IMR-90 (cell line): Measurements from ENCODE around the gene KCNK10. TPM values are rescaled to one million over a fixed set of nuclear protein-coding genes. Genes with fewer than 3 reads are reported as not detected.

ENCODE experiments used
- ATAC-seq: fragments of 200-7000 bp; cut with Tn5 transposase; 2 replicates; pipeline ENCODE4 v1.9.1; 2020; ENCODE audit warnings: low read depth, mild to moderate bottlenecking, moderate library complexity
- BruUV-seq: library from RNA; stranded (reverse); fragments of 400-500 nt; replicated peaks from 2 replicates; lab custom pipeline; 2021; lab: Mats Ljungman, UMichigan
- CTCF ChIA-PET: fragments of 300-600 bp; formaldehyde crosslinking; extraction: SDS; loops from one replicate; lab custom pipeline; 2021; ENCODE audit warnings: antibody characterized with exemption; lab: Yijun Ruan, JAX
- POLR2A ChIA-PET: fragments of 300-600 bp; sonication (Branson Sonifier 250); formaldehyde crosslinking; loops from one replicate; lab custom pipeline; 2022; ENCODE audit warnings: antibody characterized with exemption; ENCODE audit not compliant: unreplicated experiment; lab: Charles Lee
- DNase-seq: peaks from one replicate; pipeline ENCODE4 v3.0.0; 2013
- H2AFZ ChIP-seq: replicated peaks from 2 replicates; pipeline ENCODE3; 2013; ENCODE audit warnings: low read length, mild to moderate bottlenecking; ENCODE audit not compliant: poor library complexity
- H2AK5ac ChIP-seq: 2 replicates; pipeline ENCODE4 v1.6.1; 2013; ENCODE audit warnings: low read depth, low read length, inconsistent platforms
- H2AK9ac ChIP-seq: replicated peaks from 2 replicates; pipeline ENCODE3; 2013; ENCODE audit warnings: mild to moderate bottlenecking, low read depth, low read length, moderate library complexity; ENCODE audit not compliant: poor library complexity
- H2BK120ac ChIP-seq: 2 replicates; pipeline ENCODE4 v1.6.1; 2013; ENCODE audit warnings: low read depth, low read length, inconsistent platforms
- H2BK15ac ChIP-seq: 3 replicates; pipeline ENCODE4 v1.6.1; 2013; ENCODE audit warnings: low read depth, low read length, inconsistent platforms
- H2BK20ac ChIP-seq: 2 replicates; pipeline ENCODE4 v1.6.1; 2013; ENCODE audit warnings: low read depth, mild to moderate bottlenecking, inconsistent platforms, low read length, moderate library complexity
- H2BK5ac ChIP-seq: 2 replicates; pipeline ENCODE4 v1.6.1; 2013; ENCODE audit warnings: mild to moderate bottlenecking, low read depth, low read length, inconsistent platforms; ENCODE audit not compliant: poor library complexity, severe bottlenecking
- H3K14ac ChIP-seq: replicated peaks from 2 replicates; pipeline ENCODE4 v1.6.1; 2013; ENCODE audit warnings: low read depth, low read length, inconsistent platforms
- H3K18ac ChIP-seq: 2 replicates; pipeline ENCODE4 v1.6.1; 2013; ENCODE audit warnings: low read depth, low read length, control low read depth
- H3K23ac ChIP-seq: 2 replicates; pipeline ENCODE4 v1.6.1; 2013; ENCODE audit warnings: low read depth, low read length, inconsistent platforms
- H3K27ac ChIP-seq: 2 replicates; pipeline ENCODE4 v1.5.1; 2013; ENCODE audit warnings: mild to moderate bottlenecking, control low read depth, low read length; ENCODE audit not compliant: insufficient read depth
- H3K27me3 ChIP-seq: 2 replicates; pipeline ENCODE4 v1.6.1; 2013; ENCODE audit warnings: low read length; ENCODE audit not compliant: control insufficient read depth, insufficient read depth
- H3K36me3 ChIP-seq: 2 replicates; pipeline ENCODE4 v1.6.1; 2013; ENCODE audit warnings: low read length, mixed read lengths; ENCODE audit not compliant: control insufficient read depth, insufficient read depth
- H3K4ac ChIP-seq: 2 replicates; pipeline ENCODE4 v1.6.1; 2013; ENCODE audit warnings: low read depth, low read length, inconsistent platforms
- H3K4me1 ChIP-seq: 2 replicates; pipeline ENCODE4 v1.6.1; 2013; ENCODE audit warnings: low read length, mixed read lengths; ENCODE audit not compliant: control insufficient read depth, insufficient read depth
- H3K4me2 ChIP-seq: 2 replicates; pipeline ENCODE4 v1.6.1; 2013; ENCODE audit warnings: low read depth, mild to moderate bottlenecking, control low read depth, low read length, moderate library complexity
- H3K4me3 ChIP-seq: 2 replicates; pipeline ENCODE4 v1.5.1; 2013; ENCODE audit warnings: low read depth, mild to moderate bottlenecking, control low read depth, low read length, moderate library complexity; ENCODE audit not compliant: insufficient read depth
- H3K56ac ChIP-seq: 2 replicates; pipeline ENCODE4 v1.6.1; 2013; ENCODE audit warnings: low read length, inconsistent platforms; ENCODE audit not compliant: insufficient read depth; ENCODE audit errors: extremely low read depth
- H3K79me1 ChIP-seq, 2 experiments: 2 replicates each; pipeline ENCODE4 v1.6.1; 2013; ENCODE audit warnings: low read length in 2 of 2, inconsistent platforms in 1 of 2, low read depth in 1 of 2
- H3K9ac ChIP-seq: 2 replicates; pipeline ENCODE4 v1.6.1; 2013; ENCODE audit warnings: low read depth, low read length, control low read depth
- H3K9me1 ChIP-seq: 2 replicates; pipeline ENCODE4 v1.6.1; 2013; ENCODE audit warnings: low read length, inconsistent platforms; ENCODE audit not compliant: insufficient read depth
- H3K9me3 ChIP-seq: 2 replicates; pipeline ENCODE4 v1.6.1; 2013; ENCODE audit warnings: low read length; ENCODE audit not compliant: control insufficient read depth, insufficient read depth
- H4K20me1 ChIP-seq: 2 replicates; pipeline ENCODE4 v1.6.1; 2013; ENCODE audit warnings: low read length, inconsistent platforms; ENCODE audit not compliant: insufficient read depth
- H4K5ac ChIP-seq: 2 replicates; pipeline ENCODE4 v1.6.1; 2013; ENCODE audit warnings: mild to moderate bottlenecking, low read depth, low read length, control low read depth
- H4K8ac ChIP-seq, 2 experiments: 2 replicates each; pipeline ENCODE4 v1.6.1; 2013; ENCODE audit warnings: low read depth in 2 of 2, low read length in 2 of 2, control low read depth in 1 of 2, inconsistent platforms in 1 of 2
- H4K91ac ChIP-seq: 2 replicates; pipeline ENCODE4 v1.6.1; 2013; ENCODE audit warnings: low read depth, low read length, inconsistent platforms; ENCODE audit not compliant: insufficient read depth
- BHLHE40 ChIP-seq: fragments of 150-350 bp; IDR thresholded peaks from 2 replicates; pipeline ENCODE4 v1.6.1; 2016; ENCODE audit warnings: mild to moderate bottlenecking, low read depth, low read length
- CEBPB ChIP-seq: IDR thresholded peaks from 2 replicates; pipeline ENCODE4 v1.6.1; 2012; ENCODE audit warnings: low read depth, low read length, improper control_type of control experiment
- CHD1 ChIP-seq: IDR thresholded peaks from 2 replicates; pipeline ENCODE4 v1.6.1; 2012; ENCODE audit warnings: low read depth, low read length, improper control_type of control experiment
- CTCF ChIP-seq: conservative IDR thresholded peaks from 2 replicates; pipeline ENCODE4 v1.5.1; 2012; ENCODE audit warnings: mild to moderate bottlenecking, low read depth, low read length, improper control_type of control experiment
- ELK1 ChIP-seq: fragments of 150-350 bp; IDR thresholded peaks from 2 replicates; pipeline ENCODE4 v1.6.1; 2016; ENCODE audit warnings: low read depth, mild to moderate bottlenecking, low read length, moderate library complexity, borderline replicate concordance
- FOS ChIP-seq: fragments of 150-350 bp; IDR thresholded peaks from 2 replicates; pipeline ENCODE4 v1.6.1; 2016; ENCODE audit warnings: low read depth, low read length
- MAFK ChIP-seq: IDR thresholded peaks from 2 replicates; pipeline ENCODE4 v1.6.1; 2012; ENCODE audit warnings: low read depth, low read length, improper control_type of control experiment
- MAZ ChIP-seq: IDR thresholded peaks from 2 replicates; pipeline ENCODE4 v1.6.1; 2012; ENCODE audit warnings: low read depth, mild to moderate bottlenecking, low read length, improper control_type of control experiment, moderate library complexity, borderline replicate concordance
- MXI1 ChIP-seq: IDR thresholded peaks from 2 replicates; pipeline ENCODE4 v1.6.1; 2012; ENCODE audit warnings: low read depth, mild to moderate bottlenecking, low read length, moderate library complexity, borderline replicate concordance
- NFE2L2 ChIP-seq: fragments of 150-350 bp; IDR thresholded peaks from 2 replicates; pipeline ENCODE4 v1.6.1; 2016; ENCODE audit warnings: low read depth, mild to moderate bottlenecking, low read length
- POLR2A ChIP-seq: IDR thresholded peaks from 2 replicates; pipeline ENCODE4 v1.6.1; 2012; ENCODE audit warnings: mild to moderate bottlenecking, low read depth, low read length
- RAD21 ChIP-seq: IDR thresholded peaks from 2 replicates; pipeline ENCODE4 v1.6.1; 2012; ENCODE audit warnings: low read length, improper control_type of control experiment
- RCOR1 ChIP-seq: IDR thresholded peaks from 2 replicates; pipeline ENCODE4 v1.6.1; 2012; ENCODE audit warnings: mild to moderate bottlenecking, low read length, improper control_type of control experiment; ENCODE audit not compliant: insufficient replicate concordance
- RFX5 ChIP-seq: IDR thresholded peaks from 2 replicates; pipeline ENCODE4 v1.8.0; 2012; ENCODE audit warnings: low read depth, mild to moderate bottlenecking, low read length, moderate library complexity
- SMC3 ChIP-seq: fragments of 150-350 bp; IDR thresholded peaks from 2 replicates; pipeline ENCODE4 v1.6.1; 2016; ENCODE audit warnings: low read depth, mild to moderate bottlenecking, antibody characterized with exemption, low read length, moderate library complexity
- USF2 ChIP-seq: fragments of 150-350 bp; IDR thresholded peaks from 2 replicates; pipeline ENCODE4 v1.6.1; 2017; ENCODE audit warnings: mild to moderate bottlenecking, antibody characterized with exemption, low read length, low read depth
- WGBS, 2 experiments: methylation state at CpG; one replicate each; pipeline versions ENCODE4 v1.1.5 to v1.1.7; 2013; ENCODE audit warnings: missing lambda C conversion rate in 2 of 2; ENCODE audit not compliant: insufficient read length in 1 of 2; ENCODE audit errors: extremely low coverage in 2 of 2; 5-methylcytosine and 5-hydroxymethylcytosine counted together
- dilution Hi-C: fragments of 300-500 bp; cut with HindIII; formaldehyde crosslinking; loops from one replicate; pipeline ENCODE4 v1.14.3; 2018; ENCODE audit warnings: low sequenced_read_pairs; ENCODE audit not compliant: unreplicated experiment
- in situ Hi-C: fragments of 300-500 bp; cut with MboI; formaldehyde crosslinking; loops from 3 replicates; pipeline ENCODE4 v1.14.3; 2019; ENCODE audit warnings: low sequenced_read_pairs, inconsistent platforms, mixed read lengths
- intact Hi-C: fragments of 100-400 bp; cut with micrococcal nuclease; formaldehyde crosslinking; loops from 2 replicates; pipeline ENCODE4 v1.10.0; 2022
- polyA plus RNA-seq, 3 experiments: library from polyadenylated mRNA; depleted of rRNA; stranded (reverse); fragments of >200 nt; gene quantifications; 2 replicates each; pipeline ENCODE4 v1.2.3, GENCODE V29; 2012; ENCODE audit warnings: low replicate concordance in 1 of 3
- total RNA-seq: library from RNA; depleted of rRNA; stranded (reverse); fragments of >200 nt; gene quantifications from 2 replicates; pipeline ENCODE4 v1.2.3, GENCODE V29; 2012

KCNK10 gene
- total and polyA plus RNA-seq, 2 of the 4 experiments (the other 2 are of a cell fraction) = not detected

- H3K27ac ChIP-seq = no peak overlapping the region
- H3K4me2 ChIP-seq = no peak overlapping the region
- CTCF ChIA-PET = no interaction called here
- intact Hi-C loops = no loop called here
- POLR2A ChIA-PET = no interaction called here
- H3K4me1 ChIP-seq = no peaks in the 10 kb centered on the region
- H4K91ac ChIP-seq = no peak overlapping the region
- no peak overlapping the region for H4K5ac ChIP-seq
- no peak overlapping the region for H3K56ac ChIP-seq
- H3K9me1 ChIP-seq = no peaks in the 10 kb centered on the region
- no peak overlapping the region for H2AFZ ChIP-seq
- DNase-seq (no peak), ATAC-seq (no peak)
- no peak overlapping the region for H2BK5ac ChIP-seq
- H2AK5ac ChIP-seq = no peak overlapping the region
- BruUV-seq = no TSS peak
- in situ Hi-C loops = no loop called here
- dilution Hi-C loops = no loop called here
- H3K14ac ChIP-seq = no peak overlapping the region
- H3K79me1 ChIP-seq = no peaks in the 10 kb centered on the region
- no peak overlapping the region for H3K9ac ChIP-seq
- H3K4me3 ChIP-seq = no peak overlapping the region
- no peak overlapping the region for H3K23ac ChIP-seq
- H2BK20ac ChIP-seq = no peak overlapping the region
- H4K20me1 ChIP-seq = no peaks in the 10 kb centered on the region
- no peaks in the 10 kb centered on the region for H3K27me3 ChIP-seq
- H2BK120ac ChIP-seq = no peak overlapping the region
- H4K8ac ChIP-seq = no peak overlapping the region
- no CpG with 5 or more reads among the region's 4 CpGs for WGBS, 2 experiments
- H3K18ac ChIP-seq = no peak overlapping the region
- no peak overlapping the region for H3K4ac ChIP-seq
- no peaks in the 10 kb centered on the region for H3K9me3 ChIP-seq
- H2AK9ac ChIP-seq = no peak overlapping the region
- TF ChIP-seq SMC3 = no peak
- TF ChIP-seq CTCF = no peak
- no peak for TF ChIP-seq MXI1
- TF ChIP-seq CHD1 = no peak
- TF ChIP-seq RCOR1 = no peak
- TF ChIP-seq MAFK = no peak
- no peak for TF ChIP-seq USF2
- no peak for TF ChIP-seq RAD21
- no peak for TF ChIP-seq POLR2A
- TF ChIP-seq RFX5 = no peak
- TF ChIP-seq ELK1 = no peak
- no peak for TF ChIP-seq NFE2L2
- no peak for TF ChIP-seq MAZ
- TF ChIP-seq BHLHE40 = no peak
- no peak for TF ChIP-seq FOS
- no peak for TF ChIP-seq CEBPB
- no peaks in the 10 kb centered on the region for H3K36me3 ChIP-seq
- no peak overlapping the region for H2BK15ac ChIP-seq
These were observed 67.3 kb downstream of the KCNK10 start for GRCh38 chr14:88255798-88256197.
